HG03354 (cell line): ENCODE measurements around the gene CAND1.

ENCODE experiments used
- ATAC-seq: cut with Tn5 transposase; IDR thresholded peaks from one replicate; pipeline ENCODE4 v1.9.1; 2021; ENCODE audit warnings: mild to moderate bottlenecking; ENCODE audit not compliant: unreplicated experiment, poor library complexity, severe bottlenecking

CAND1 gene

DNA sequence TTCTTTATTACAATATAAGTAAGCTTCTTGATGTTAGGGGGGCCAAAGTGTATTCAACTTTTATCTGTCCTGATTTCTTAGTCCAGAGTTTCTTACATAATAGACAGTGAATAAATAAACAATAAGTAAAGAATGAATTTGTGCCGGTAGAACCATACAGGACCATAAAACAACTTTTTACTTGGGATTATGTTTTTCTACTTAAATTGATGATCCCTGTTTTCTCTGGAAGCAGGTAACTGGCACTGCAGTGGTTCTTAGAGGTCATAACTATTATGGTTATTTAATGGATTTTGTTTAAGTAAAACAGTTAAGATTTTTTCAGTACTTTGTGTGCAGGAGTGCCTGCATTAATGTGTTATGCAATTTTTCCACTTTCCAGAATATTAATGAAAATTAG, 10.5 kb downstream of the CAND1 start:
- ATAC-seq, result no peak

DNA sequence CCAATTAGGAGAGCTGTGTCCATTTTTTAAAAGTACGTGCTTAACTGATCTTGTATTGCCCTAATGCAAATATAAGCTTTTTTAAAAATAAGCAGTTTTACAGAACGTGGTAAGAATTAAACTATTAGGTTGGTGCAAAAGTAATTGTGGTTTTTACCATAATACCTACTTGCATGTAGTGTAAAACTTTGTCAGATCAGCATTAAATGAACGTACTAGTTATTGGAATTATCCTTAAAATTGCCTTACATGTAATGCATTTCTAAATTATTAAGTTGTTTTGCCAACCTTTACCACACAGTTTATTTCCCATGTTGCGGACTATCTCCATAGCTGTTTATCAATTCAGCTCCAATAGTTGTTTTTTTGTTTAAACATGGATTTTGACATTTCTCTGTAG, 10.9 kb downstream of the CAND1 start:
- no peak for ATAC-seq

DNA sequence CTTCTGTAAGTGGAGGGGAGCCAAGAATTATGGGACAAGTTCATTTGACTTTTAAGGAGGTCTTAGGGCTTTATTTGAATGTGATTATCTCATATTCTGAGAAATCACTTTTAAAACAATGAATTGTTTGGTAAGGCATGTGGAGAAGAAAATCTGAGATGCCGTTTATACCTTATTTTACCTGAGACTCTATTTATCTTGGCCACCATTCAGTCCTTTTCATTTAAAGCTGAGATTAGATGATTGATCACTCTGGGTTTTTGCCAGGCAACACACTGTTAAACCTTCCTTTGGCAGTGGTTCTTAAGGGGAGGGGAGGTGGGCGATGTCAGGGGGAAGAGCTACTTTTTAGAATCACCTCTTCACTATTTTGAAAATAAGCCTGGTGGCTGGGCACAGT, 11.4 kb downstream of the CAND1 start:
- ATAC-seq, result no peak

DNA sequence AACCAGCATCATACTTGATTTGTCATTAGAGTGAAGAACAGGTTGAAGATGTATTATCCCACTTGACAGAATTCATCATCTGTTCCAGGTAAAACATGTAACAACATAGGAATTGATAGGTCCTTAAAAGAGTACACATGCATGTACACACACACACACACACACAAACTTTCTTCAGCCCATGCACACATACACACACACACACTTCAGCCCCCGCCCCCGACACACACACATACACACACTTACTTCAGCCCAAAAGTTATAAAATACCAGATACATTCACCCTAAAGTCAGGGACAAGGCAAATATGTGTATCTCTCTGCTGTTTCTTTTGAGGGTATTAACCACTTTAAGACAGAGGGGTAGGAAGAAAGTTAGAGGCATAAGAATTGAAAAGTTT, 15.4 kb downstream of the CAND1 start:
- no peak for ATAC-seq

DNA sequence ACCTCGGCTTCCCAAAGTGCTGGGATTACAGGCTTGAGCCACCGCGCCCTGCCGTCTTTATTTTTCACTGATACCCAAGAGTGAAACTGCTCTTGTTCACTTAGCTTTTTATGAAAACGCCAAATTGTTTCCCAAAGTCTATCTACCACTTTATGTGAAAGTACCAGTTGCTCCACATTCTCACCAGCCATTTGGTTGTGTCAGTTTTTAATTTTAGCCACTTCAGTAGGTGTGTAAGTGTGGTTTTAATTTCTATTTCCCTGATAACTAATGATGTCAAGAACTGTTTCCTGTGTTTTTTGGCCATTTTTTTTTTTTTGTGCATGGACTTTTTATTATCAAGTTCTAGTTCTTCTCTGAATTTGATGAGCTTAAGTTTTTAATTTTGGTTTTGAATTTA, 17.1 kb downstream of the CAND1 start:
- no peak for ATAC-seq

DNA sequence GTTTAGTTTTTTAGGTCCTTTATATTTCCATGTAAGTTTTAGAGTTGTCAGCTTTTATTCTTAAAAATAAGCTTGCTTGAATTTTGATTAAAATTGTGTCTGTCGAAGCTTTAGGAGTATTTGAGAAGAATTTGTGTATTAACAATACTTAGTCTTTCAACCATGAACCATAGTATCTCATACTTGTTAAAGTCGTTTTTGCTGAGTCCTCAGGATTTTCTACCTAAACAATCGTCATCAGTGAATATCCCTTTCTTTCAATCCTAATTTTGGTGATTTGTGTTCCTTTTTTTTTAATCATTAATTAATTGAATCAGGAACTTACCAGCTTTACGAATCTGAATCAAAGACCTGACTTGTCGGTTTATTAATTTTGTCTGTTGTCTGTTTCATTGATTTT, 18.2 kb downstream of the CAND1 start:
- ATAC-seq, result no peak

DNA sequence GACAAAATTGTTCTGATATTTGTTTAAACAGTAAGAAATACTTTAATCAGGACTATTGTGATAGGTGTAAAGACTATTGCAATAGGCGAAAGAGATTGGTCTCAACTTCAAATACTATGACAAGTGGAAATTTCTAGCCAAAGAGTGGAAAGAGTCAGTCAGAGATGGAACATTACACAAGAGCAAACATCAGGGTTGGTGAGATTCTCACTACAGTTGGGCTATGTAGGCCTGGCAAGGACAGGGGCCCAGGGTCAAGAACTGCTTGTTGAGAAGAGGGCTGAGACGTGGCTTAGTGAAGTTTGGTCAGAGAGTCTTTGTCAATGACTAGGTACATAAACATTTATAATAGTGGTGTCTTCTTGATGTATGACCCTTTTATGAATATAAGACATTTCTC, 19.4 kb downstream of the CAND1 start:
- ATAC-seq, result no peak

DNA sequence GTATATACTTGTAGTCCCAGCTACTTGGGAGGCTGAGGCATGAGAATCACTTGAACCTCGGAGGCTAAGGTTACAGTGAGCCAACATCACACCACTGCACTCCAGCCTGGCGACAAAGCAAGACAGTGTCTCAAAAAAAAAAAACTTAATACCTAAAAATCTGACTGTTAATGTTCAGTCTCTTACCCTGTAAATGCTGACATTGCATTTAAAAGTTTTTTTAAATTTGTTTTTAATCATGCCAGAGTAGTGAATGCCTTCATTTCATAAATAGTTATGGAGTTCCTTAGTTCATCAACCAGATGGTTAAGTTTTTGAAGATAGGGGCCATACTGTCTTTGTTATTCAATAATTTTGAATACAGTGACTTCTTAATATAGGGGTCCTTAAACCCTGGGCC, 21.2 kb downstream of the CAND1 start:
- ATAC-seq, result no peak

DNA sequence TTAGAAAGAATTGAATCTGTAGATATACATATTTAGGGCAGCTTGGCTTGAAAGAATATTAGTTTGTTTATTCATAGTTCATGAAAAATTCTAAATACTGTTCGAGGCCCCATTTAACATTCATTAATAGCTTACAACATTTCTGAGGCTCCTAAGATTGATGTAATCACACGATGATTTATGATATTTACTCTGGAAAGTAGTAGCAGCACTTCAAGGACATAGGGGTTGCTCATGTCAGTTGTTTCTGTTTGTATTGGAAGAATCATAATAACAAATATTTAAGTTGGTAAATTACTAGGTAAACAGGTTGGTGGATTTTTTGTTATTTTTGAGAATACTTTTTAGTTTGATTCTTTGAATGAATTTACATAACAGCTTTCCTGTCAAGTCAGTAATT, 30.4 kb downstream of the CAND1 start:
- no peak for ATAC-seq

DNA sequence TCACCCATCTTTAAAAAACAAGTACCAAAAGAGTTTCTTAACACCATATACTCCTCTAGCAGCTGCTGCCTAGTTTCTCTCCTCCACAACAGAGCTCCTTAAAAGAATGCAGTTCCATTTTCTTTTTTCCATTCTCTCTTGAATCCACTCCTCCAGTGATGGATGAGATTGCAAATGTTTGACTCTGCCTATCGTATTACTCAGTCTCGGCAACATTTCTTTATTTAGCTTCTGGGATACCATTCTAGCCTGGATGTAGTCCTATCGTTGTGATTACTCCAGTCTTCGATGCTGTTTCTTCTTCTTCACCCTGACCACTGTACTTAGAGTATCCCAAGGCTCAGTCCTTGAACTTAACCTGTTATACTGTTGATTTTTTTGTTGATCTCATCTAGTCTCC, 30.8 kb downstream of the CAND1 start:
- ATAC-seq, result no peak

DNA sequence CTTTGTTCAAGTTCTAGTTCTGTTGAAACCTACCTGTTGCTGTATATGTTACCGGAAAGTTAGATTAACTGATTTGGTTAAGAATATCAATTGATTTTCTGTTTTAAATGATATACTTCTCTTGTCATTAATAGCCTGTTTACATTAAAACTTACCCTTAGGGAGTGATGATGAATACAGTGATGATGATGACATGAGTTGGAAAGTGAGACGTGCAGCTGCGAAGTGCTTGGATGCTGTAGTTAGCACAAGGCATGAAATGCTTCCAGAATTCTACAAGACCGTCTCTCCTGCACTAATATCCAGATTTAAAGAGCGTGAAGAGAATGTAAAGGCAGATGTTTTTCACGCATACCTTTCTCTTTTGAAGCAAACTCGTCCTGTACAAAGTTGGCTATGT, 33.0 kb downstream of the CAND1 start:
- no peak for ATAC-seq

DNA sequence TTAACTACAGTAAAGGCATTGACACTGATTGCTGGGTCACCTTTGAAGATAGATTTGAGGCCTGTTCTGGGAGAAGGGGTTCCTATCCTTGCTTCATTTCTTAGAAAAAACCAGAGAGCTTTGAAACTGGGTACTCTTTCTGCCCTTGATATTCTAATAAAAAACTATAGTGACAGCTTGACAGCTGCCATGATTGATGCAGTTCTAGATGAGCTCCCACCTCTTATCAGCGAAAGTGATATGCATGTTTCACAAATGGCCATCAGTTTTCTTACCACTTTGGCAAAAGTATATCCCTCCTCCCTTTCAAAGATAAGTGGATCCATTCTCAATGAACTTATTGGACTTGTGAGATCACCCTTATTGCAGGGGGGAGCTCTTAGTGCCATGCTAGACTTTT, 36.4 kb downstream of the CAND1 start:
- no peak for ATAC-seq

DNA sequence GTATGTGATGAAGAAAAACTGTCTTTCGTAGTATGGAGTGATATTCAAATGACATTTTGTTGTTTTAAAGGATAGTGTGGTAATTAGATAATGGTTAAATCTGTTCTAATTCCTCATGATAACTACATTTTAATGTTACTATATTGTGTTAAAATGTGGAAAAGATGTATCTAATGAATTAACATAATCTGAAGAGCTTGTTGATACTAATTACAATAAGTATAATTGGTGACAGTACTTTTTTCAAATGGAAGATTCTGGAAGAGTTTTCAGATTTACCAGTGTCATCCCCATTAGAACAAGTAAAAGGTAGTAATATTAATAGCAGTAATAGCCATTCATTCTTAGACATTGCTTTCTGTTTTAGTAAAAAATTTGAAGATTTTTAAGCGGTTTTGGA, 37.6 kb downstream of the CAND1 start:
- no peak for ATAC-seq

DNA sequence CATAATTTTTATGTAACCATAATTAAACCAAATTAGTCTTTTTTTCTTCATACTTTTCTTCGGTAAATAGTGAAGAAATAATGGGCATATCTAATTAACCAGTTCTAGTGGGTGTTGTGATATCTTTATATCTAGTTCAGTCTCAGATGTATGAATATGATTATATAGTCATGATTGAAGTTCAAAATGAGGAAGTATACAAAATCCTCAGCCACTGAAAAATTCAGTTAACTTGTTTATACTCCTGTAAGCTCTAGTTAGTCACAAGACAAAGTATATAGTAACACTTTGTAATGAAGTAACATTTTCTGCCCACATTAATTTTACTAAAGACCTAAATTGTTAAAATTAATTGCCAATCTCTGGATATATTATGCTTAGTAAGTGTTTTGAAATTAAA, 46.5 kb downstream of the CAND1 start:
- ATAC-seq, result no peak

DNA sequence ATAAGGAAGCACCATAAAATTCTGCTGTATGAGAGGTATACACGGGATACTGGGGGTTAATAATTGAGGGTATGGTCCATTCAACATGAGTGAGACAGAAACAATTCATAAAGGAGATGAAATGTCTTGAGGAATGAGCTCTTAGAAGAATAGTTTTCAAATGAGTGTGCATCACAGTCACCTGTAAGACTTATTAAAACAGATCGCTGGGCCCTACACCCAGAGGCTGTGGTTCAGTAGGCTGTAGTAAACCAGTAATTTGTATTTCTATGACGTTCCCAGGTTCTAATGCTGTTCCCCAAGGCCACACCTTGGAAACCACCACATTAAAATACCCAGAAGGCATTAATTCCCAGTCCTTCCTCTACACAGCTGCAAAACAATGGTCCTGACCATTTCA, 49.6 kb downstream of the CAND1 start:
- ATAC-seq, result no peak

DNA sequence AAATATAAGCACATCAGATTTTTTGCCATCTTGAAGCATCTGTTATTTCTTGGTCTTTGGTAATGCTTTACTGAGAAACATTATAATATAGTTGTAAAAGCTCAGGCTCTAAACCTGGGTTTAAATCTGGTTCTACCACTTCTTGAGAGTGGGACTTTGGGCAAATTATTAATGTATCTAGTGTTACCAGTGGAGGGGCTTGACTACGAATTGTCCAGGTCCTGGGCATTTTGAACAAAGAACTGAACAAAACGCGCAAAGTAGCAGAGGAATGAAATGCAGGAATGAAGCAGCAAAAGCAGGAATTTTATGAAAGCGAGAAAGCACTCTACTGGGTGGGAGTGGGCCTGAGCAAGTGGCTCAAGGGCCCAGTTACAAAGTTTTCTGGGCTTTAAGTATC, 50.8 kb downstream of the CAND1 start:
- no peak for ATAC-seq

DNA sequence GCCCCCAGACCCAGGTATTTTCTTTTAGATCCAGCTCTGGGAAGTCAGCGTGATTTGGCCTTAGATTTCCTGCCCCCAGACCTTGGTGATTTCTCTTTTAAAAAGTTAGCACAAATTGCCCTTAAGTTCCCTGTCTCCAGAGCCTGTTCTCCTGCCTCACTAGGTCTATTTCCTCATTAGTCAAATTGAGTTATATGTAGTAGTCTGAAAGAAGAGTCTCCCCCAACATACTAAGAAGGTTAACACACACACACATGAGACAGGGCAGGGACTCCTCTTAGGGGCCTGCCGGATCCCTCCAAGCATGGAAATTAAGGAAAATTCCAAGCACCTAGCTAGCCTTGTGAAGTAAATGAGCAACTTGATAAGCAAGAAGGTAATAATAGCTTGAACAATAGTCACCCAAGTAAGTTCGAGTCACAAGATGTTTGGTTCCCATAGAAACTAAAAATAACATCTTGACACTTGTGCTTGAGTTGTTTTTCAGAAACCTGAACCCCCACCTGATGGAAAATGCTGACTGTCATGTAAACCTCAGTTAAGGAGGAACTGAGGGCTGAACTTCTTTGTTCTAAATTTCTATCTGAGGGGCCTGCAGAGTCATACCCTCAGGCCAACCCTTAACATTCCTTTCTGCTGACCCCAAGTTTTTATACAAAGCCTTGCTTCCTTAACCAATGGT, 51.6 kb downstream of the CAND1 start:
- ATAC-seq, result no peak

DNA sequence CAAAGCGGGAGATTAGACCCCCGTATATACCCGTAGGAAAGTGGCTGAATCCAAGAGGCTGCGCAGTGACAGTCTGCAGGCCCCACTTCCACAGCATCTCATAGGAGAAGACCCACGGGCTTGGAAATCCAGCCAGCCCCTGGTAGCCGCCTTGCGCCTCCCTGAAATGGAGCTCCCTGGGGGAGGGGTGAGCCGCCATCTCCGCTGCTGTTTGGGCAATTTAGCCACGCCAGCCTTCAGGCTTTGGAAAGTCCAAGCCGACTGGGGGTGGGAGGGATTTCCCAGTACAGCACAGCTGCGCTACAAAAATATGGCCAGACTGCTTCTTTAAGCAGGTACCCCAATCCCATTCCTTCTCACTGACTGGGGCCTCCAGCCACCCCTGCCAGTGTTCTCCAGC, 53.4 kb downstream of the CAND1 start:
- no peak for ATAC-seq

DNA sequence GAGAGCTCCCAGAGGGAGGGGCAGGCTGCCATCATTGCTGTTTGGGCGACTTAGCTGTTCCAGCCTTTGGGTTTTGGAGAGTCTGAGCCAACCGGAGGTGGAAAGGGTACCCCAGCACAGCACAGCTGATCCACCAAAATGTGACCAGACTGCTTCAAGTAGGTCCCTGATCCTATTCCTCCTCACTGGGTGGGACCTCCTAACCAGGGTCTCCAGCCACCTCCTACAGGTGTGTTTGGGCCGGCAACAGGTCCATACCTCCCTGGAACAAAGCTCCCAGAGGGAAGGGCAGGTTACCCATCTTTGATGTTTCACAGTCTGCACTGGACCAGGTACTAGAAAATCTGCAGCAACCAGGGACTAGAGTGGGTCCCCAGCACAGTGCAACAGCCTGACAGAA, 53.8 kb downstream of the CAND1 start:
- ATAC-seq, result no peak

DNA sequence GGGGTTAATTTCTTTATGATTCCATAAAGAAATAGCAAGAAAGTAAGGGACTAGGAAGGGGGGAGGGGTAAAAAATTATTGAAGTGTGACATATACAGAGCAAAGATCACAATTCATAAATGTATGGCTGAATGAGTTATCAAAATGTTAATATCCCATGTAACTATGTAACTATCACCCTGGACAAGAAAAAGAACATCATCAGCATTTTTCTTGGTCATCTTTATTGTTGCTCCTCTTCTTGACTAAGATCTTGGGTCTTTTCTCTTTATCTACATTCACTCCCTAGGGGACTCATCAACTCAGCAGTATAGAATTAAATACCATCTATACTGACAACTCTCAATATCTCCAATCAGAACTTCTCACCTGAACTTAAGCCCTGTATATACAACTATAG, 57.5 kb downstream of the CAND1 start:
- ATAC-seq, result no peak

DNA sequence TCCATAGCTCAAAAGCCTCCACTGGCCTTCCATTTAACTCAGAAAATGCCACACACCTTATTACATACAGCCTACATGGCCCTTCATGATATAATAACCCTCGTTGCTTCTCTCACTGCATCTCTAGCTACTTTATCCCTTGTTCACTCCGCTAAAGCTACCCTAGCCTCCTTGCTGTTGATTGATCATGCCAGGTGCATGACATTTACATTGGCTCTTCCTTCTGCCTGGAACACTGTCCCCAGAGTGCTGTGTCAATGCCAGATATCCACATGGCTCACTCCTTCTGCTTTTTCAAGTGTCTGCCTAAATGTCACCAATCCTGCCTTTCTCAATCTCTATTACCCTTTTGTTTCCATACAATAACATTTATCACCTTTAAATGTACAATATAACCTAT, 58.3 kb downstream of the CAND1 start:
- ATAC-seq, result no peak

DNA sequence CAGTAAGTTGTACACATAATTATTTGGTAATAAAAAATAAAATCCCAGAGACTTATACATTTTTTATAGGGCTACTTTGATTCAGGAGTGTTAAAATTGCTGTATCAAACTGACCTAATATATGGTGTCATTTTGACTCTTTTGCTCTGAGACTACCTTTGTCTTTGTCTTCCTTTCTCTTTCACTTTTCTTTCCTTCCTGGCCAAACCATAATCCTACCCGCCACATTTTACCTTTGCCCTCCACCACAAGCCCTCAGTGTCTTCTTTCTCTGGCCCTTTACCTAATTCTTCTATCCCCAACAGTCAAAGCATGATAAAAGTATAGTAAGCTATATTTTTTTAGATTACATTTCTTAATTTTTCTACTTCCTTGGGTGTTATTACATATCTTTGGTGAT, 62.0 kb downstream of the CAND1 start:
- ATAC-seq, result no peak
